GM12878 (cell line): ENCODE data around the gene PAM. TPM values are rescaled to one million over a fixed set of nuclear protein-coding genes. Genes with fewer than 3 reads are reported as not detected.

Experiments
- ATAC-seq: fragments of 200-7000 bp; cut with Tn5 transposase; 3 replicates; pipeline ENCODE4 v1.9.1; 2020; ENCODE audit warnings: mild to moderate bottlenecking, moderate library complexity
- BruUV-seq: library from RNA; stranded (reverse); fragments of 400-500 nt; replicated peaks from 2 replicates; lab custom pipeline; 2021; lab: Mats Ljungman, UMichigan
- CTCF ChIA-PET: fragments of 300-600 bp; sonication (Branson Sonifier 250); formaldehyde crosslinking; extraction: SDS; loops from one replicate; lab custom pipeline; 2021; ENCODE audit warnings: inconsistent platforms; lab: Yijun Ruan, JAX
- POLR2A ChIA-PET: fragments of 350-600 bp; formaldehyde crosslinking; extraction: SDS; loops from one replicate; lab custom pipeline; 2021; ENCODE audit warnings: inconsistent platforms; lab: Charles Lee
- RAD21 ChIA-PET: fragments of 300-600 bp; sonication (Branson Sonifier 250); formaldehyde crosslinking; loops from one replicate; lab custom pipeline; 2023; ENCODE audit warnings: antibody characterized with exemption; ENCODE audit not compliant: unreplicated experiment; lab: Charles Lee
- SMC1A ChIA-PET: fragments of 300-600 bp; sonication (Branson Sonifier 250); formaldehyde crosslinking; loops from one replicate; lab custom pipeline; 2023; ENCODE audit not compliant: unreplicated experiment, uncharacterized antibody; lab: Charles Lee
- DNase-seq: peaks from one replicate; pipeline ENCODE4 v3.0.0-alpha.2; 2011; ENCODE audit warnings: low read depth, low spot score
- FAIRE-seq: peaks from 3 replicates; lab custom pipeline; 2011; peaks lifted over from hg19 to GRCh38; lab: Jason Lieb, UNC
- H2AFZ ChIP-seq: 2 replicates; pipeline ENCODE4 v1.6.0; 2011; ENCODE audit warnings: low read depth, low read length, control low read depth; ENCODE audit not compliant: control insufficient read depth
- H3K27ac ChIP-seq: 2 replicates; pipeline ENCODE4 v1.5.1; 2011; ENCODE audit warnings: control low read depth; ENCODE audit not compliant: control insufficient read depth, insufficient read depth
- H3K27me3 ChIP-seq, 2 experiments: replicated peaks in 1 of 2; 2 replicates each; pipeline versions ENCODE4 v1.6.0 to v1.6.1; 2011; ENCODE audit warnings: low read length in 1 of 2; ENCODE audit not compliant: control insufficient read depth in 2 of 2, insufficient read depth in 2 of 2
- H3K36me3 ChIP-seq, 2 experiments: 2 replicates each; pipeline ENCODE4 v1.5.1; 2011; ENCODE audit warnings: low read length in 1 of 2; ENCODE audit not compliant: control insufficient read depth in 2 of 2, insufficient read depth in 2 of 2
- H3K4me1 ChIP-seq: 2 replicates; pipeline ENCODE4 v1.6.1; 2011; ENCODE audit warnings: mild to moderate bottlenecking, low read length, moderate library complexity, mixed read lengths; ENCODE audit not compliant: control insufficient read depth, insufficient read depth
- H3K4me2 ChIP-seq: 2 replicates; pipeline ENCODE4 v1.6.0; 2011; ENCODE audit warnings: control low read depth; ENCODE audit not compliant: control insufficient read depth, insufficient read depth
- H3K4me3 ChIP-seq: fragments of 200-600 bp; sonication (generic); 2 replicates; pipeline ENCODE4 v1.5.1; 2016
- H3K79me2 ChIP-seq: 2 replicates; pipeline ENCODE4 v1.6.0; 2011; ENCODE audit warnings: low read length; ENCODE audit not compliant: control insufficient read depth, insufficient read depth
- H3K9ac ChIP-seq: 2 replicates; pipeline ENCODE4 v1.8.0; 2011; ENCODE audit warnings: low read length, control low read depth, mixed read lengths; ENCODE audit not compliant: control insufficient read depth, insufficient read depth
- H3K9me3 ChIP-seq: replicated peaks from 3 replicates; pipeline ENCODE4 v1.5.1; 2011; ENCODE audit warnings: mild to moderate bottlenecking, low read length; ENCODE audit not compliant: control insufficient read depth, insufficient read depth
- H4K20me1 ChIP-seq: 2 replicates; pipeline ENCODE4 v1.6.0; 2011; ENCODE audit not compliant: control insufficient read depth, insufficient read depth
- ASH2L ChIP-seq: fragments of 300-600, 200-600 bp; sonication (generic); IDR thresholded peaks from 2 replicates; pipeline ENCODE4 v1.6.1; 2017; ENCODE audit warnings: low read depth, mild to moderate bottlenecking, borderline replicate concordance
- CBFB ChIP-seq: IDR thresholded peaks from 2 replicates; pipeline ENCODE4 v1.6.1; 2016; ENCODE audit warnings: antibody characterized with exemption, low read depth
- CHD4 ChIP-seq: fragments of 200-600 bp; sonication (generic); IDR thresholded peaks from 2 replicates; pipeline ENCODE4 v1.6.1; 2016; ENCODE audit warnings: mild to moderate bottlenecking
- IRF4 ChIP-seq: IDR thresholded peaks from 2 replicates; pipeline ENCODE4 v1.6.1; 2011; ENCODE audit warnings: low read depth, low read length
- JUNB ChIP-seq: IDR thresholded peaks from 2 replicates; pipeline ENCODE4 v1.6.1; 2016; ENCODE audit warnings: antibody characterized with exemption, mild to moderate bottlenecking
- NFYA ChIP-seq: IDR thresholded peaks from 2 replicates; pipeline ENCODE4 v1.6.1; 2011; ENCODE audit warnings: low read depth, mild to moderate bottlenecking, low read length, improper control_type of control experiment, borderline replicate concordance
- PAX8 ChIP-seq: fragments of 450-650 bp; IDR thresholded peaks from 2 replicates; pipeline ENCODE4 v1.6.1; 2017; ENCODE audit warnings: mild to moderate bottlenecking, moderate library complexity
- RELA ChIP-seq: fragments of 450-650 bp; IDR thresholded peaks from 2 replicates; pipeline ENCODE4 v1.8.0; 2014; ENCODE audit warnings: borderline replicate concordance; ENCODE audit not compliant: partially characterized antibody
- SMAD1 ChIP-seq: fragments of 450-650 bp; IDR thresholded peaks from 2 replicates; pipeline ENCODE4 v1.6.1; 2018; ENCODE audit warnings: mild to moderate bottlenecking, low read depth; ENCODE audit not compliant: partially characterized antibody
- SMARCA5 ChIP-seq: fragments of 450-650 bp; IDR thresholded peaks from 2 replicates; pipeline ENCODE4 v1.6.1; 2017; ENCODE audit warnings: mild to moderate bottlenecking
- TAF1 ChIP-seq: IDR thresholded peaks from 2 replicates; pipeline ENCODE4 v1.6.1; 2011; ENCODE audit warnings: mild to moderate bottlenecking, low read depth, low read length, borderline replicate concordance
- YBX1 ChIP-seq: fragments of 450-650 bp; IDR thresholded peaks from 2 replicates; pipeline ENCODE4 v1.6.1; 2016; ENCODE audit warnings: antibody characterized with exemption
- WGBS: methylation state at CpG from one replicate; pipeline ENCODE4 v1.1.6; 2016; ENCODE audit warnings: low lambda C conversion rate; ENCODE audit not compliant: insufficient replicate concordance, insufficient coverage; ENCODE audit errors: missing lambda C conversion rate; 5-methylcytosine and 5-hydroxymethylcytosine counted together
- in situ Hi-C: fragments of 300-500 bp; cut with MboI; formaldehyde crosslinking; loops from 9 replicates; pipeline ENCODE4 v1.14.3; 2018; ENCODE audit warnings: mixed read lengths
- intact Hi-C: fragments of 100-400 bp; cut with micrococcal nuclease; formaldehyde crosslinking; loops from one replicate; pipeline ENCODE4 v1.14.2; 2022; ENCODE audit not compliant: unreplicated experiment
- polyA plus RNA-seq, 11 experiments: library from polyadenylated mRNA; depleted of rRNA in 4 of 11; unstranded in 6 of 11; stranded (reverse) in 5 of 11; fragments of >200 nt; fragmentation: Nextera tagmentation in 4 of 11; fragmentation: Illumina TruSeq in 1 of 11; extraction: Ambion mirVana in 4 of 11; extraction: Trizol in 1 of 11; gene quantifications; 1 replicate in 1 of 11; 2 replicates in 10 of 11; pipeline versions ENCODE4 v1.2.1 to v1.2.3, GENCODE V29; 2011 to 2016; ENCODE audit warnings: inconsistent platforms in 2 of 11, missing spikeins in 2 of 11, low read depth in 1 of 11
- total RNA-seq, 4 experiments: library from RNA; depleted of rRNA in 3 of 4; stranded (reverse); fragments of >200 nt in 3 of 4; fragmentation: Illumina TruSeq in 1 of 4; extraction: Trizol in 1 of 4; gene quantifications; 2 replicates each; pipeline versions ENCODE4 v1.2.1 to v1.2.3, GENCODE V29; 2013 to 2021
- TF ChIP-seq, protein P1 (sequence below): fragments of 450-650 bp; IDR thresholded peaks from 2 replicates; pipeline ENCODE4 v1.6.1; 2014; ENCODE audit warnings: mild to moderate bottlenecking
- TF ChIP-seq, protein P2 (sequence below): IDR thresholded peaks from 2 replicates; pipeline ENCODE4 v1.6.1; 2012; ENCODE audit warnings: low read depth, low read length, improper control_type of control experiment

PAM gene
- total and polyA plus RNA-seq, 10 of the 15 experiments (the other 5 are each of a cell fraction or from before 2014, with no cell fraction given), result 5.5 to 72.5 (median 15.4) TPM

DNA sequence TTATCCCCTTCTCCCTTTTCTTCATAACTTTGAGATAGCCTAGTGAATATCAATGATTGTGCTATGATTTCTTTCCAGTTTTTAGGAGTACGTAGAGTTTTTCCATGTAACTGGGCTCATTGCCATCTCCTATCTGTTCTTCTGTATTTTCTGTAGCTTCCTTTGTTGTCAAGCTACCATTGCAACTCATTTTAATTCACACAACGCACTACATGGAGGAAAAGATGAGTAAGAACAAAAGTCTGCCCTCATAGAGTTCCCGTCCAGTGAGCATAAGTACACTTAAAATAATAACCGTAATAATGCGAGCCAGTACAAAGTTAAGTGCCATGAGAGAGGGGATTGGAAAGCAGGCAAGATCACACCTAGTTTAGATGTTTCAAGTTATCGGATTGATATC is 177.7 kb downstream of the PAM start:
- TF ChIP-seq JUNB (0 out of 2 replicates have a peak, but pooled peaks have one; percentile 27), CBFB (no peak)
- ChIA-PET RAD21 (interaction anchor here (1.0 kb wide), 1 partner anchor 152 kb away, joined by 3 read pairs; no protein-coding TSS in a partner anchor), POLR2A (no interaction called here), SMC1A (no interaction called here), CTCF (no interaction called here)
- intact Hi-C loops (loop anchor here (10.0 kb wide), 1 partner anchor 202 kb away; no protein-coding TSS in a partner anchor), in situ Hi-C loops (no loop called here)
- 23% methylated on average over 6 of the region's 6 CpGs for WGBS
- Histone ChIP-seq H3K79me2 (no peaks in the 10 kb centered on the region), H3K4me1 (no peaks in the 10 kb centered on the region), H4K20me1 (no peaks in the 10 kb centered on the region), H3K9ac (no peak overlapping the region), H2AFZ (no peak overlapping the region), H3K27ac (no peak overlapping the region), H3K27me3 (no peaks in the 10 kb centered on the region), H3K4me3 (no peak overlapping the region), H3K36me3 (no peaks in the 10 kb centered on the region; a peak in 1 of 4 replicates), H3K4me2 (no peak overlapping the region), H3K9me3 (no peaks in the 10 kb centered on the region)
- BruUV-seq, result no TSS peak
- FAIRE-seq (no peak), ATAC-seq (peak; percentile 41), DNase-seq (no peak)

DNA sequence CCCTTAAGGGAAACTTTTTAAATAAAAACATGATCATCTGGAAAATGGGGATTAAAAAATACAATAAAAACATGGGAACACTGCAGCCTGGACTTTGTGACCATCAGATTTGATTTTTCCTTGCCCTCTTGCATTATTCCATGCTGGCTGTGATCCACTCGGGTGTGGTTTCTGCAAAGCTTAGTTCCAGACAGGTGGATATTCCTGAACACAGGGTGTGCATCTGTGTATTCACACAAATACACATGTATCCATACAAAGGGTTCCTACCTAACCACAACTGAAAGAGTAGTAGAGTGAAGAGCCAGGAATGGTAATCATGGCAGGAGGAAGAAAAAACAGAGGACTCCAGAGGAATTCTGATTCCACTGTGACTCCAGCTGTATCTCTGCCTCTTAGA is 178.2 kb downstream of the PAM start:
- 100% methylated on average over 1 of the region's 1 CpG for WGBS
- RAD21 ChIA-PET, result interaction anchor here (1.0 kb wide), 1 partner anchor 153 kb away, joined by 3 read pairs; no protein-coding TSS in a partner anchor
- TF ChIP-seq, protein P1, sequence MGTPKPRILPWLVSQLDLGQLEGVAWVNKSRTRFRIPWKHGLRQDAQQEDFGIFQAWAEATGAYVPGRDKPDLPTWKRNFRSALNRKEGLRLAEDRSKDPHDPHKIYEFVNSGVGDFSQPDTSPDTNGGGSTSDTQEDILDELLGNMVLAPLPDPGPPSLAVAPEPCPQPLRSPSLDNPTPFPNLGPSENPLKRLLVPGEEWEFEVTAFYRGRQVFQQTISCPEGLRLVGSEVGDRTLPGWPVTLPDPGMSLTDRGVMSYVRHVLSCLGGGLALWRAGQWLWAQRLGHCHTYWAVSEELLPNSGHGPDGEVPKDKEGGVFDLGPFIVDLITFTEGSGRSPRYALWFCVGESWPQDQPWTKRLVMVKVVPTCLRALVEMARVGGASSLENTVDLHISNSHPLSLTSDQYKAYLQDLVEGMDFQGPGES, result no peak
- TF ChIP-seq NFYA (no peak), RELA (no peak), SMAD1 (no peak), ASH2L (no peak), CHD4 (no peak), TAF1 (no peak), IRF4 (no peak), YBX1 (no peak), PAX8 (no peak), SMARCA5 (no peak)
- TF ChIP-seq, protein P2, sequence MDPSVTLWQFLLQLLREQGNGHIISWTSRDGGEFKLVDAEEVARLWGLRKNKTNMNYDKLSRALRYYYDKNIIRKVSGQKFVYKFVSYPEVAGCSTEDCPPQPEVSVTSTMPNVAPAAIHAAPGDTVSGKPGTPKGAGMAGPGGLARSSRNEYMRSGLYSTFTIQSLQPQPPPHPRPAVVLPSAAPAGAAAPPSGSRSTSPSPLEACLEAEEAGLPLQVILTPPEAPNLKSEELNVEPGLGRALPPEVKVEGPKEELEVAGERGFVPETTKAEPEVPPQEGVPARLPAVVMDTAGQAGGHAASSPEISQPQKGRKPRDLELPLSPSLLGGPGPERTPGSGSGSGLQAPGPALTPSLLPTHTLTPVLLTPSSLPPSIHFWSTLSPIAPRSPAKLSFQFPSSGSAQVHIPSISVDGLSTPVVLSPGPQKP, result no peak

More for the DNA sequence above, 178.2 kb downstream of the PAM start:
- no peak overlapping the region for H3K4me3 ChIP-seq
- ChIA-PET CTCF (interaction anchor here (1.3 kb wide), 1 partner anchor 16 kb away, joined by 4 read pairs; no protein-coding TSS in a partner anchor), SMC1A (interaction anchor here (1.2 to 1.5 kb wide), 3 partner anchors 14 to 279 kb away, joined by 3 read pairs; no protein-coding TSS in a partner anchor), POLR2A (no interaction called here)
- no peaks in the 10 kb centered on the region for H3K79me2 ChIP-seq
- no peak overlapping the region for H3K4me2 ChIP-seq
- in situ Hi-C loops, result no loop called here
- intact Hi-C loops, result loop anchor here (10.0 kb wide), 1 partner anchor 201 kb away; no protein-coding TSS in a partner anchor
- FAIRE-seq (no peak), ATAC-seq (no peak), DNase-seq (no peak)
- H4K20me1 ChIP-seq, result no peaks in the 10 kb centered on the region
- no peak overlapping the region for H2AFZ ChIP-seq
- no peak overlapping the region for H3K9ac ChIP-seq
- no peaks in the 10 kb centered on the region for H3K9me3 ChIP-seq
- H3K36me3 ChIP-seq, result no peaks in the 10 kb centered on the region; a peak in 1 of 4 replicates
- no peaks in the 10 kb centered on the region for H3K4me1 ChIP-seq
- H3K27me3 ChIP-seq, result no peaks in the 10 kb centered on the region
- H3K27ac ChIP-seq, result no peak overlapping the region
- no TSS peak for BruUV-seq
